ENCODE measurements around the gene CBY1. TPM values are rescaled to one million over a fixed set of nuclear protein-coding genes. Genes with fewer than 3 reads are reported as not detected.

Gene CBY1
- total RNA-seq, 1 donor from 2014 or later = 29.7 TPM

DNA sequence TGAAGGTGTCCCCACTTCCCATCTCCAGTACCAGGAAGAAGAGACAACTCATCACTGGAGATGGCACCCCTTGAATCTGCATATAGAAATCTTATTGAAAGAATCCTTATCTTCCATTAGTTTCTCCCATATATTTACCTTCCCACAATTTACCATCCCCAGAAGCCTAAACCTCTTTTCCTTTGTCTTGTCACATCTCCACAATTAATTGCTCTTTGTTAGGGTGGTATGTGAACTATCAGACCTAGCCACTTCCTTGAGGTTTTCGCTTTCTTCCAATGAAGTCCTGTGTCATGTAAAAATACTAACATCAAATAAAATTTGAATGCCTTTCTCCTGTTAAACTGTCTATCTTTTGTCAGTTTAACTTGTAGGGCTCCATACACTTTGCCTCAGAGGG, 38.2 kb upstream of the CBY1 start:
- no peak for DNase-seq (ENCODE audit: low spot score)
- Mint-ChIP-seq H3K9me3 (ENCODE audit: unreplicated experiment) (no peaks in the 10 kb centered on the region), H3K36me3 (ENCODE audit: low read depth, unreplicated experiment) (peaks cover 21% of the 10 kb centered on the region), H3K4me3 (ENCODE audit: unreplicated experiment) (peak overlapping the region; percentile 23), H3K27ac (ENCODE audit: unreplicated experiment) (no peak overlapping the region), H3K27me3 (ENCODE audit: unreplicated experiment) (peaks cover 6% of the 10 kb centered on the region), H3K4me1 (ENCODE audit: unreplicated experiment) (no peaks in the 10 kb centered on the region)
- TF ChIP-seq CTCF (IDR thresholded peaks at IDR 0.05; ENCODE audit: unreplicated experiment) = no peak

- peaks cover 6% of the 10 kb centered on the region for H3K27me3 Mint-ChIP-seq (ENCODE audit: unreplicated experiment)
- peak overlapping the region; percentile 65 for H3K4me3 Mint-ChIP-seq (ENCODE audit: unreplicated experiment)
- no peaks in the 10 kb centered on the region for H3K4me1 Mint-ChIP-seq (ENCODE audit: unreplicated experiment)
- H3K27ac Mint-ChIP-seq (ENCODE audit: unreplicated experiment) = no peak overlapping the region
- no peak for DNase-seq (ENCODE audit: low spot score)
- H3K36me3 Mint-ChIP-seq (ENCODE audit: low read depth, unreplicated experiment) = peaks cover 21% of the 10 kb centered on the region
- no peak for TF ChIP-seq CTCF (IDR thresholded peaks at IDR 0.05; ENCODE audit: unreplicated experiment)
- no peaks in the 10 kb centered on the region for H3K9me3 Mint-ChIP-seq (ENCODE audit: unreplicated experiment)
These were observed 37.8 kb upstream of the CBY1 start for GRCh38 chr22:38618682-38619081.

- peaks cover 7% of the 10 kb centered on the region for H3K36me3 Mint-ChIP-seq (ENCODE audit: low read depth, unreplicated experiment)
- no peaks in the 10 kb centered on the region for H3K9me3 Mint-ChIP-seq (ENCODE audit: unreplicated experiment)
- TF ChIP-seq CTCF (IDR thresholded peaks at IDR 0.05; ENCODE audit: unreplicated experiment) = no peak
- no peaks in the 10 kb centered on the region for H3K4me1 Mint-ChIP-seq (ENCODE audit: unreplicated experiment)
- H3K4me3 Mint-ChIP-seq (ENCODE audit: unreplicated experiment) = no peak overlapping the region
- no peak overlapping the region for H3K27ac Mint-ChIP-seq (ENCODE audit: unreplicated experiment)
- DNase-seq (ENCODE audit: low spot score) = no peak
- peaks cover 4% of the 10 kb centered on the region for H3K27me3 Mint-ChIP-seq (ENCODE audit: unreplicated experiment)
These were observed 33.1 kb upstream of the CBY1 start for GRCh38 chr22:38623351-38623750.

- no peak for TF ChIP-seq CTCF (IDR thresholded peaks at IDR 0.05; ENCODE audit: unreplicated experiment)
- Mint-ChIP-seq H3K27me3 (ENCODE audit: unreplicated experiment) (no peaks in the 10 kb centered on the region), H3K4me3 (ENCODE audit: unreplicated experiment) (no peak overlapping the region), H3K36me3 (ENCODE audit: low read depth, unreplicated experiment) (no peaks in the 10 kb centered on the region), H3K27ac (ENCODE audit: unreplicated experiment) (no peak overlapping the region), H3K9me3 (ENCODE audit: unreplicated experiment) (no peaks in the 10 kb centered on the region), H3K4me1 (ENCODE audit: unreplicated experiment) (no peaks in the 10 kb centered on the region)
- no peak for DNase-seq (ENCODE audit: low spot score)
These were observed 28.0 kb upstream of the CBY1 start for GRCh38 chr22:38628444-38628843.

DNA sequence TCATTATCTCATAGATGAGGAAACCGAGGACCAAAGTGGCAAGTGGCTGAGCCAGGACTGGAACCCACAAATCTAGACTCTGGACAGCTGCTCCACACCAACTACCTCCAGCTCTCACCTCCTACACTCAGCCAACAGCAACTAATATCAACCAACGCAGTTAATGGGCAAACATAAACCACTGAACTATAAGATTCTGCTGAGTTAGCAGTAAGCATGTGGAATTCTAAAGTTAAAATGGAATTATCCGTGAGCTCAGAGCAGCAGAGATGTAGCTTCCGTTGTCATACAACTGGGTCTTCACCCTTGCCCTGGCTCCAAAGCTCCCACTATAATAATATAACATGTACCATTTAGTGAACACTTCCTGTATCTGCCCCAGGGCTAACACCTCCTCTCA, 27.3 kb upstream of the CBY1 start:
- H3K27ac Mint-ChIP-seq (ENCODE audit: unreplicated experiment) = no peak overlapping the region
- no peak for DNase-seq (ENCODE audit: low spot score)
- TF ChIP-seq CTCF (IDR thresholded peaks at IDR 0.05; ENCODE audit: unreplicated experiment) = no peak
- H3K4me3 Mint-ChIP-seq (ENCODE audit: unreplicated experiment) = no peak overlapping the region
- H3K9me3 Mint-ChIP-seq (ENCODE audit: unreplicated experiment) = no peaks in the 10 kb centered on the region
- no peaks in the 10 kb centered on the region for H3K27me3 Mint-ChIP-seq (ENCODE audit: unreplicated experiment)
- H3K36me3 Mint-ChIP-seq (ENCODE audit: low read depth, unreplicated experiment) = no peaks in the 10 kb centered on the region
- no peaks in the 10 kb centered on the region for H3K4me1 Mint-ChIP-seq (ENCODE audit: unreplicated experiment)

All from endothelial cell (in vitro differentiated cells).